IPS DF 6.9 (cell line): ENCODE measurements around the gene SAP25.

Source experiments
- DNase-seq: peaks from one replicate; pipeline ENCODE4 v3.0.0-alpha.2; 2013; ENCODE audit warnings: low read depth, low spot score
- H3K27ac ChIP-seq: one replicate; pipeline ENCODE4 v1.5.1; 2013; ENCODE audit warnings: low read length, control low read depth
- H3K27me3 ChIP-seq: 2 replicates; pipeline ENCODE4 v1.6.1; 2013; ENCODE audit warnings: mild to moderate bottlenecking, low read length; ENCODE audit not compliant: control insufficient read depth, insufficient read depth
- H3K36me3 ChIP-seq: 2 replicates; pipeline ENCODE4 v1.6.1; 2013; ENCODE audit warnings: low read length; ENCODE audit not compliant: control insufficient read depth, insufficient read depth
- H3K4me1 ChIP-seq: 2 replicates; pipeline ENCODE4 v1.6.1; 2013; ENCODE audit warnings: low read length; ENCODE audit not compliant: control insufficient read depth, insufficient read depth
- H3K4me3 ChIP-seq: 2 replicates; pipeline ENCODE4 v1.5.1; 2013; ENCODE audit warnings: mild to moderate bottlenecking, low read length
- H3K9me3 ChIP-seq: 2 replicates; pipeline ENCODE4 v1.6.1; 2013; ENCODE audit warnings: low read length, inconsistent platforms; ENCODE audit not compliant: control insufficient read depth, insufficient read depth
- WGBS: extraction: QIAGEN DNeasy Blood & Tissue Kit; methylation state at CpG from one replicate; pipeline ENCODE4 v1.1.7; 2013; ENCODE audit warnings: mixed read lengths, missing lambda C conversion rate; ENCODE audit not compliant: insufficient read length, insufficient coverage; 5-methylcytosine and 5-hydroxymethylcytosine counted together

The SAP25 gene

DNA sequence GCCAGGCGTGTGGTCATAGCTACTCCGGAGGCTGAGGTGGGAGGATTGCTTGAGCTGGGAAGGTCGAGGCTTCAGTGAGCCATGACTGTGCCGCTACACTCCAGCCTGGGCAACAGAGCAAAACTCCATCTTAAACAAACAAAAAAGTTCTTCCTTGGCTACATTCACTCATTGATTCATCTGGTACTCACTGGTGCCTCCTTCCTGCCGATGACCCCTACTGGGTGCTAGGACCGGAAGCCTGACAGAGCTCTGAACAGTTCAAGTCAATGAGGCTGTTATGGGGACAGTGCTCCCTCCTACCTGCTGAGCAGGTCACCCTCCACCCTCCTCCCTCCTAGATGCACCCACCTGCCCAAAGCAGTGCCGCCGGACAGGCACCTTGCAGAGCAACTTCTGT is 33.4 kb upstream of the SAP25 start:
- no peak overlapping the region for H3K27ac ChIP-seq
- H3K4me1 ChIP-seq = no peaks in the 10 kb centered on the region; the same call in none of the 2 replicates
- no peak overlapping the region for H3K4me3 ChIP-seq
- 0 out of 2 replicates have a peak, but pooled peaks cover 5% of the 10 kb centered on the region for H3K36me3 ChIP-seq
- H3K27me3 ChIP-seq = no peaks in the 10 kb centered on the region
- DNase-seq = no peak
- no peaks in the 10 kb centered on the region for H3K9me3 ChIP-seq
- WGBS = no CpG with 5 or more reads among the region's 8 CpGs

DNA sequence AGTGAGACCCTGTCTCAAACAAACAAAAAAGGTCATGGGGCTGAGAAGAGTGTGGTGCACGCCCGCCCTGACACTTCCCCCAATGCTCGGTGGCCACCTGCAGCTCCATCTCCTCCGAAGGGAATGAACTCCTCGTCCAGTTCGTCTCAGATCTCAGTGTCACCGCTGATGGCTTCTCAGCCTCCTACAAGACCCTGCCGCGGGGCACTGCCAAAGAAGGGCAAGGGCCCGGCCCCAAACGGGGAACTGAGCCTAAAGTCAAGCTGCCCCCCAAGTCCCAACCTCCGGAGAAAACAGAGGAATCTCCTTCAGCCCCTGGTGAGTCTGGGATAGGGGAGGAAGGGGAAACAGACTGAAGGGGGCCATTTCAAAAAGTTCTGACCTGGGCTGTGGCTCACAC is 32.6 kb upstream of the SAP25 start:
- Histone ChIP-seq H3K36me3 (0 out of 2 replicates have a peak, but pooled peaks cover 5% of the 10 kb centered on the region), H3K4me3 (no peak overlapping the region), H3K27me3 (no peaks in the 10 kb centered on the region), H3K9me3 (no peaks in the 10 kb centered on the region), H3K27ac (no peak overlapping the region), H3K4me1 (no peaks in the 10 kb centered on the region; the same call in none of the 2 replicates)
- WGBS = no CpG with 5 or more reads among the region's 12 CpGs
- no peak for DNase-seq

DNA sequence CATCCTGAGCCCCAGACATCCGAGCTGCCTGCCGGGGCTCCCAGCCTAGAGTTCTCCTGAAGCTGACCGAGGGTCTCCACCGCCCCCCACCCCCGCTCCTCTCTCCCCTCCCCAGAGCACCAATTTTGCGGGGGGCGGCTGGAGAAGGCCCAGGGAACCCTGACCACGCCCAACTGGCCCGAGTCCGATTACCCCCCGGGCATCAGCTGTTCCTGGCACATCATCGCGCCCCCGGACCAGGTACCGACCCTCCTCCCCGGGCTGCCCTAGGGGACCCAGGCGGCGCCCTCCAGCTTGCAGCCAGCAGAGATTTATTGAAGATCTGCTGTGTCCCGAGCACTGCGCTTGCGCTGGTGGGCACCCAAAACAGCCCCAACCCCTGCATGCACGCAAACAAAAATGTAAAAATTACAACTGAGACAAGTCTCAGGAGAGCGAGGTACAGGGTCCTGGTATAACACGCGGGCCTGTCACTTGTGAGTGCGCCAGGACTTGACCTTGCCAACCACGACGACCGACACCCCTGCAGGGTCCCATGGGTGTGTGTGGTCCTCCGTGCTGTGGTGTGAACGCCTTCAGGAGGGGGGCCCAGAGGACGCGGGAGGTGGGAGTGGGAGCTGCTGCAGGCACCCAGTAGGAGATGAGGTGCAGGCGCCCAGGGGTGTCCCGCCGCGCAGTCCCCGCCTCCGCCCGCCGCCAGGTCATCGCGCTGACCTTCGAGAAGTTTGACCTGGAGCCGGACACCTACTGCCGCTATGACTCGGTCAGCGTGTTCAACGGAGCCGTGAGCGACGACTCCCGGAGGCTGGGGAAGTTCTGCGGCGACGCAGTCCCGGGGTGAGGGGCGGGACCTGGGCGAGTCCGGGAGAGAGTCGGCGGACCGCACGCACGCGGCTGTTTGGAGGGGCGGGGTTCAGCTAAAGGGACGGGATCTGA is 31.5 kb upstream of the SAP25 start:
- H3K36me3 ChIP-seq = 0 out of 2 replicates have a peak, but pooled peaks cover 5% of the 10 kb centered on the region
- no CpG with 5 or more reads among the region's 68 CpGs for WGBS
- H3K27ac ChIP-seq = no peak overlapping the region
- no peaks in the 10 kb centered on the region for H3K9me3 ChIP-seq
- peak overlapping the region; percentile 46; the same call in 1 of the 2 replicates for H3K4me3 ChIP-seq
- H3K4me1 ChIP-seq = peaks cover 3% of the 10 kb centered on the region
- H3K27me3 ChIP-seq = no peaks in the 10 kb centered on the region
- DNase-seq = no peak

DNA sequence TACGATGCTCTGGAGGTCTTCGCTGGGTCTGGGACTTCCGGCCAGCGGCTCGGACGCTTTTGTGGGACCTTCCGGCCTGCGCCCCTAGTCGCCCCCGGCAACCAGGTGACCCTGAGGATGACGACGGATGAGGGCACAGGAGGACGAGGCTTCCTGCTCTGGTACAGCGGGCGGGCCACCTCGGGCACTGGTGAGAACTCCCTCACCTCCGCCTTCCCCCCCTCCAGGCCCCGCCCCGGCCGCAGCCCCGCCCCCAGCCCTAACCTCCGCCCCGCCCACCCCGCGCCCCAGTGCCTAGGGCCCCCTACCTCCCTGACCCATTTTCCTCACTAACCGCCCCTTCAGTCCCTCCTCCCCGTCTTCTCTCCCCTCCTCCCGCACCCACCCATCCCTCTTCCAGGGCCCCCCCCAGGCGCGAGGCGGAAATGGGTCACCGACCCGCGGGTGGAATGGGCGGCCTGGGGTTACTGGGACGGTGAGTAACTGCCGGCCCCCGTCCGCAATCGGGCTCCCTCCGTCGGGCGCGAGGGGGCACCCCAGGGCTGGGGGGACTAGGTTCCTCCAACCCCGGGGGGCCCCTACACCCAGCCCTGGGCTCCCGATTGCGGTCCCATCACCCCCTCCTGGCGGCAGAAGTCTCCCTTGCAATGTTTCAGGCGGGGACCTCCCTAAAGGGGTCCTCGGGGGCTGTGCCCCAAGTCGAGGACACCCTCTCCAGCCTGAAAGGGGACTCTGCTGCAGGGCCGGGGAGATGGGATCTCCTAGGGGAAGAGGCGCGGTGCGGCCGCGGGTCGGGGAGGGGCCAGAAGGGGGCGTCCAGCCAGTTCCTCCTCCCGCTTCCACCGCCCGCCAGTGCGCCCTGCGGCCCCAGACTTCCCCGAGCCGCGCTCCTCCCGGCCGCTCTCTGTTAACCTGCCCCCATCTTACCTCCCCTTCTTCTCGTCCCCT is 30.6 kb upstream of the SAP25 start:
- Histone ChIP-seq H3K4me3 (peak overlapping the region; percentile 46; the same call in 1 of the 2 replicates), H3K27me3 (no peaks in the 10 kb centered on the region), H3K36me3 (0 out of 2 replicates have a peak, but pooled peaks cover 5% of the 10 kb centered on the region), H3K9me3 (no peaks in the 10 kb centered on the region), H3K27ac (no peak overlapping the region), H3K4me1 (peaks cover 3% of the 10 kb centered on the region)
- DNase-seq = no peak
- no CpG with 5 or more reads among the region's 70 CpGs for WGBS

DNA sequence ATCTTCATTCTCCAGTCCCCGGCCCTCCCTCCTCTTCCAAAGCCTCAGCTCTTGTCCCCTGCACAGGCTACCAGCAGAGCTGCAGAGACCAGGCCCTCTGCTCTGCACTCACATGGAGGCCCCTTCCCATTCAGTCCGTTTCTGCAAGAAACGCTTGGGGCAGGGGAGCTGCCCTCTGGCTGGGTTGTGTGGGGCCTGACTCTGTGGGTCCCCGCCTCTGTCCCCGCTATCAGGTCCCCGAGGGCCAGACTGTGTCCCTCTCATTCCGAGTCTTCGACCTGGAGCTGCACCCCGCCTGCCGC is 30.0 kb upstream of the SAP25 start:
- no peaks in the 10 kb centered on the region for H3K9me3 ChIP-seq
- H3K27ac ChIP-seq = no peak overlapping the region
- no peak for DNase-seq
- H3K27me3 ChIP-seq = no peaks in the 10 kb centered on the region
- peaks cover 3% of the 10 kb centered on the region for H3K4me1 ChIP-seq
- WGBS = no CpG with 5 or more reads among the region's 10 CpGs
- H3K4me3 ChIP-seq = peak overlapping the region; percentile 39; the same call in 1 of the 2 replicates
- 0 out of 2 replicates have a peak, but pooled peaks cover 5% of the 10 kb centered on the region for H3K36me3 ChIP-seq

DNA sequence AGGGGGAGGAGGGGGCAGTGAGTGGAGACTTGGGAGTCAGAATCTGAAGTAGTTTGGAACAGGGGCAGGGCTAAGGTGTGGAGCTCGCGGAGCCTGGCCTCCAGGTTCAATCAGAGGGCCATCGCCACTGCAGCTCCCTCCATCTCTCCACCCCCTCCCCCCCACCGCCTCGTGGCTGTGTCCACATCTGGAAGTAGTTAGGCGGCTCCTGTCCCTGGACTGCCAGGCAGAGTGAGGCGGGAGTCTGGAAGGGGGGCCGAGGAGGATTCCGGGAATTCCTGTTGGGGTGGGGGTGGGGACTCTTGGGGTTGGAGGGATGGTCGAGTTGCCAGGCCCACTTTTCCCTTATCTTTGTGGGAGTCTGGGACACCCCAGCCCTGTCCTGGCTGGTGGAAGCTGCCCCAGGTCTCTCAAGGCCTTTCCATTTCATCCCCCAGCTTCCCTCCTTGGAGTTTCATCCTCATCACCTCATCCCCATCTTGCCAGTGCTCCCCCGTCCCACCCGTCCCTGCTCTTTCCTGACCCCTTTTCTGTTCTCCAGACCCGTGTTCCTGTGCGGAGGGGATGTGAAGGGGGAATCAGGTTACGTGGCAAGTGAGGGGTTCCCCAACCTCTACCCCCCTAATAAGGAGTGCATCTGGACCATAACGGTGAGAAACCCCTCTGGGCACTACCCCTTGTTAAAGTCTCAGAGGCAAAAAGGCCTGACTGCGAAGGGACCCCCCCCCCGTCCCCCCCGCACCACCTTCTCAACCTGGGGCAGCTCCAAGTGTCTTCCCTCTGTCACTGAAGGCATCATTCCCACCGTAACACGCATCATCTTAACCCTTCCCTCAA is 29.4 kb upstream of the SAP25 start:
- Histone ChIP-seq H3K4me1 (peaks cover 3% of the 10 kb centered on the region), H3K4me3 (peak overlapping the region; percentile 39; the same call in 1 of the 2 replicates), H3K9me3 (no peaks in the 10 kb centered on the region), H3K27me3 (no peaks in the 10 kb centered on the region), H3K36me3 (0 out of 2 replicates have a peak, but pooled peaks cover 5% of the 10 kb centered on the region), H3K27ac (no peak overlapping the region)
- WGBS = no CpG with 5 or more reads among the region's 21 CpGs
- no peak for DNase-seq

DNA sequence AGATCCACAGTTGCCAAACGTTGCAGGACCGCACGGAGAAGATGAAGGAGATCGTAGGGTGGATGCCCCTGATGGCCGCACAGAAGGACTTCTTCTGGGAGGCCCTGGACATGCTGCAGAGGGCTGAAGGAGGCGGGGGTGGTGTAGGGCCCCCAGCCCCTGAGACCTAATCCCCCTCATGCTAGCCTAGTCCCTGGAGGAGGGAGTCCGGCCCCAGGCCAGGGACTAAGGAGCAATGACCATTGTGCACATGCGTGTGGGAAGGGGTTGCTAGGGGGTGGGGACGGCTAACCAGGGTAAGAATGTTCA is 27.0 kb upstream of the SAP25 start:
- no CpG with 5 or more reads among the region's 9 CpGs for WGBS
- DNase-seq = no peak
- peaks cover 3% of the 10 kb centered on the region; the same call in 1 of the 2 replicates for H3K4me1 ChIP-seq
- H3K27ac ChIP-seq = no peak overlapping the region
- H3K4me3 ChIP-seq = no peak overlapping the region
- H3K27me3 ChIP-seq = no peaks in the 10 kb centered on the region
- H3K36me3 ChIP-seq = no peaks in the 10 kb centered on the region
- H3K9me3 ChIP-seq = no peaks in the 10 kb centered on the region

DNA sequence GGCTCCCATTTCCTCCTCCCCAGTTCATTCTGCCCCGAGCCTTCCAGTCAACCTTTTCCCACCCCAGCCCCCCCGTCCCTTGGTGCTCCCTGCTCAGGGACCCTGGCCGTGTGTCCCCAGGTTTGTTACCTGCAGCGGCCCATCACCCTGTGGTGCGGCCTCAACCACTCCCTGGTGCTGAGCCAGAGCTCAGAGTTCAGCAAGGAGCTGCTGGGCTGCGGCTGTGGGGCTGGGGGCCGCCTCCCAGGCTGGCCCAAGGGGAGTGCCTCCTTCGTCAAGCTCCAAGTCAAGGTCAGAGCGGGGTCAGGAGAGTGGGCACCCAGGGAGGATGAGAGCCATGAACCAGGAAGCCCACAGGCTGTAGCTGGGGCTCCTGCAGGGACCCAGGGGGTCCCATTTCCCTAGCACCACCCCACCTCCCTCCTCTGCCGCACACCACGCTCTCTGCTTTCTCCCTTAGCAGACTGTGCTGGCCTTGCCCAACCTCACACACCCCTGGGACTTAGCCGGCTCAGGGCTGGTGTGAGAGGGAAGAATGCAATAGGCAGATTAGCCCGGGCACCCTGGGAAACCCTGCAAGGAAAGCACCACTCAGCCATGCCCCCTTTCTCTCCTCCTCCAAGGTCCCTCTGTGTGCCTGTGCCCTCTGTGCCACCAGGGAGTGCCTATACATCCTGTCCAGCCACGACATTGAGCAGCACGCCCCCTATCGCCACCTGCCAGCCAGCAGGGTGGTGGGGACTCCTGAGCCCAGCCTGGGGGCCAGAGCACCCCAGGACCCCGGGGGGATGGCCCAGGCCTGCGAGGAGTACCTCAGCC is 26.4 kb upstream of the SAP25 start:
- no peak overlapping the region for H3K27ac ChIP-seq
- H3K4me3 ChIP-seq = no peak overlapping the region
- DNase-seq = no peak
- peaks cover 3% of the 10 kb centered on the region; the same call in 1 of the 2 replicates for H3K4me1 ChIP-seq
- no CpG with 5 or more reads among the region's 18 CpGs for WGBS
- no peaks in the 10 kb centered on the region for H3K9me3 ChIP-seq
- H3K36me3 ChIP-seq = no peaks in the 10 kb centered on the region
- H3K27me3 ChIP-seq = no peaks in the 10 kb centered on the region

DNA sequence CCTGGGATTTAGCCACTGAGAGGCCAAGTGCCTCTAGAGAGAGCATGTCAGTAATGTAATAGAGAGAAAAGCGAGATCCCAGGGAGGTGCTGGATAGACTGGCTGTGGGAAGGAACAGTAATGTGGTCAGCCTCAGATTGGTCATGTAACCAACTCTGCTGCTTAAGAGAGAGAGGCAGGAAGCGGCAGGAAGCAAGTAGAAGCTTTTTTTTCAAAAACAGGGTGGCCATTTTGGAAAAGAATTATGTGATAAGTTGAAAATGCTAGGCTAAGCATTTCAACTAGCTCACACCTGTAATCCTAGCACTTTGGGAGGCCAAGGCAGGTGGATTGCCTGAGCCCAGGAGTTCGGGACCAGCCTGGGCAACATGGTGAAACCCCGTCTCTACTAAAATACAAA is 24.7 kb upstream of the SAP25 start:
- H3K27me3 ChIP-seq = no peaks in the 10 kb centered on the region
- no peak for DNase-seq
- peaks cover 3% of the 10 kb centered on the region; the same call in 1 of the 2 replicates for H3K4me1 ChIP-seq
- no peaks in the 10 kb centered on the region for H3K9me3 ChIP-seq
- no peak overlapping the region for H3K4me3 ChIP-seq
- no CpG with 5 or more reads among the region's 4 CpGs for WGBS
- no peak overlapping the region for H3K27ac ChIP-seq
- H3K36me3 ChIP-seq = no peaks in the 10 kb centered on the region
